ENCODE data around the gene XPC.
"Not testable (repeated sequence)": the region's sequence is repeated elsewhere in the genome, so short reads cannot be mapped to it uniquely, and the experiment has no call there.

The XPC gene

GRCh38 chr3:14178247-14179113 is at the start of gene XPC, which contains the start of gene LSM3:
Gene XPC (minus strand): TSS chr3:14178601. CDS start chr3:14178568, 33 bp downstream.
Gene LSM3 (plus strand): TSS chr3:14178817. CDS start chr3:14178861, 44 bp downstream.
- H3K4me3 ChIP-seq (ENCODE audit: low read depth, low read length): peak within 1 kb of the TSS; percentile 96

- H3K4me3 ChIP-seq (ENCODE audit: low read depth, low read length): no peak overlapping the region
Observed at GRCh38 chr3:14227856-14228255, 49.5 kb upstream of the XPC start.

GRCh38 chr3:14226351-14226750 is 48.0 kb upstream of the XPC start:
- not testable (repeated sequence) for H3K4me3 ChIP-seq (ENCODE audit: low read depth, low read length)

GRCh38 chr3:14225421-14225820 is 47.0 kb upstream of the XPC start:
- H3K4me3 ChIP-seq (ENCODE audit: low read depth, low read length): no peak overlapping the region

GRCh38 chr3:14224895-14225294 is 46.5 kb upstream of the XPC start:
- H3K4me3 ChIP-seq (ENCODE audit: low read depth, low read length): no peak overlapping the region

GRCh38 chr3:14223595-14223994 is 45.2 kb upstream of the XPC start:
- no peak overlapping the region for H3K4me3 ChIP-seq (ENCODE audit: low read depth, low read length)

- no peak overlapping the region for H3K4me3 ChIP-seq (ENCODE audit: low read depth, low read length)
Observed at GRCh38 chr3:14222900-14223594, 44.6 kb upstream of the XPC start.

- H3K4me3 ChIP-seq (ENCODE audit: low read depth, low read length): no peak overlapping the region
Observed at GRCh38 chr3:14222457-14222856, 44.1 kb upstream of the XPC start.

- no peak overlapping the region for H3K4me3 ChIP-seq (ENCODE audit: low read depth, low read length)
Observed at GRCh38 chr3:14221902-14222301, 43.5 kb upstream of the XPC start.

GRCh38 chr3:14220933-14221332 is 42.5 kb upstream of the XPC start:
- H3K4me3 ChIP-seq (ENCODE audit: low read depth, low read length): no peak overlapping the region

GRCh38 chr3:14218355-14218754 is 40.0 kb upstream of the XPC start:
- H3K4me3 ChIP-seq (ENCODE audit: low read depth, low read length): no peak overlapping the region

GRCh38 chr3:14216257-14217048 is 38.1 kb upstream of the XPC start:
- H3K4me3 ChIP-seq (ENCODE audit: low read depth, low read length): peak overlapping the region; percentile 6

- no peak overlapping the region for H3K4me3 ChIP-seq (ENCODE audit: low read depth, low read length)
Observed at GRCh38 chr3:14214764-14215163, 36.4 kb upstream of the XPC start.

- no peak overlapping the region for H3K4me3 ChIP-seq (ENCODE audit: low read depth, low read length)
Observed at GRCh38 chr3:14213066-14213774, 34.8 kb upstream of the XPC start.

GRCh38 chr3:14212032-14212431 is 33.6 kb upstream of the XPC start:
- H3K4me3 ChIP-seq (ENCODE audit: low read depth, low read length): no peak overlapping the region

- H3K4me3 ChIP-seq (ENCODE audit: low read depth, low read length): no peak overlapping the region
Observed at GRCh38 chr3:14211621-14212020, 33.2 kb upstream of the XPC start.

GRCh38 chr3:14210843-14211594 is 32.6 kb upstream of the XPC start:
- H3K4me3 ChIP-seq (ENCODE audit: low read depth, low read length): no peak overlapping the region

- no peak overlapping the region for H3K4me3 ChIP-seq (ENCODE audit: low read depth, low read length)
Observed at GRCh38 chr3:14210290-14210688, 31.9 kb upstream of the XPC start.

- H3K4me3 ChIP-seq (ENCODE audit: low read depth, low read length): no peak overlapping the region
Observed at GRCh38 chr3:14209581-14210289, 31.3 kb upstream of the XPC start.
